B cell (primary cell): ENCODE data around the gene ARHGAP1. TPM values are rescaled to one million over a fixed set of nuclear protein-coding genes. Genes with fewer than 3 reads are reported as not detected.

Source experiments
- ATAC-seq: fragments of 200-7000 bp; cut with Tn5 transposase; one replicate; pipeline ENCODE4 v1.10.0; 2021; ENCODE audit warnings: low read depth, mild to moderate bottlenecking, moderate number of reproducible peaks, moderate library complexity
- CTCF ChIA-PET: fragments of 350-600 bp; sonication (Branson Sonifier 250); formaldehyde crosslinking; loops from one replicate; lab custom pipeline; 2021; ENCODE audit warnings: antibody characterized with exemption, inconsistent platforms; lab: Charles Lee
- POLR2A ChIA-PET: fragments of 350-600 bp; sonication (Branson Sonifier 250); formaldehyde crosslinking; loops from one replicate; lab custom pipeline; 2021; ENCODE audit warnings: antibody characterized with exemption; lab: Charles Lee
- DNase-seq: peaks from one replicate; pipeline ENCODE4 v3.0.0; 2013
- H2AFZ ChIP-seq: 2 replicates; pipeline ENCODE4 v1.6.1; 2012; ENCODE audit warnings: mild to moderate bottlenecking, low read depth, low read length; ENCODE audit not compliant: insufficient read depth, poor library complexity, severe bottlenecking
- H3K27ac ChIP-seq, 2 donors: 1 replicate in 1 of 2; 2 replicates in 1 of 2; pipeline ENCODE4 v1.5.1; 2012 to 2013; ENCODE audit warnings: low read length in 2 of 2, mild to moderate bottlenecking in 2 of 2, moderate library complexity in 1 of 2
- H3K27me3 ChIP-seq, 4 experiments: fragments of 200-600 bp in 1 of 4; sonication (generic) in 1 of 4; replicated peaks in 1 of 4; 1 replicate in 2 of 4; 2 replicates in 2 of 4; pipeline versions ENCODE4 v1.6.1 to v1.7.0; 2013 to 2016; ENCODE audit warnings: low read length in 3 of 4, mild to moderate bottlenecking in 2 of 4, mixed read lengths in 1 of 4, moderate library complexity in 1 of 4; ENCODE audit not compliant: insufficient read depth in 4 of 4, control insufficient read depth in 3 of 4; ENCODE audit errors: control extremely low read depth in 1 of 4
- H3K36me3 ChIP-seq, 2 experiments: replicated peaks in 1 of 2; 1 replicate in 1 of 2; 2 replicates in 1 of 2; pipeline versions ENCODE4 v1.6.1 to v1.7.1; 2013; ENCODE audit warnings: low read length in 1 of 2; ENCODE audit not compliant: insufficient read depth in 2 of 2, control insufficient read depth in 1 of 2; ENCODE audit errors: control extremely low read depth in 1 of 2, extremely low read depth in 1 of 2
- H3K4me1 ChIP-seq, 2 donors: fragments of 200-600 bp in 1 of 2; sonication (generic) in 1 of 2; 1 replicate in 1 of 2; 2 replicates in 1 of 2; pipeline versions ENCODE4 v1.5.1 to v1.6.1; 2013 to 2017; ENCODE audit warnings: low read length in 2 of 2; ENCODE audit not compliant: control insufficient read depth in 2 of 2, insufficient read depth in 2 of 2
- H3K4me2 ChIP-seq: replicated peaks from 2 replicates; pipeline ENCODE3; 2012; ENCODE audit warnings: mild to moderate bottlenecking, low read depth, low read length; ENCODE audit not compliant: poor library complexity, severe bottlenecking
- H3K4me3 ChIP-seq, 5 experiments: fragments of 200-600 bp in 1 of 5; sonication (generic) in 1 of 5; 1 replicate in 3 of 5; 2 replicates in 2 of 5; pipeline versions ENCODE4 v1.5.1 to v1.7.0; 2011 to 2016; ENCODE audit warnings: low read length in 4 of 5, mild to moderate bottlenecking in 4 of 5, low read depth in 2 of 5, control low read depth in 1 of 5, moderate library complexity in 1 of 5; ENCODE audit not compliant: insufficient read depth in 1 of 5; ENCODE audit errors: control extremely low read depth in 1 of 5, extremely low read depth in 1 of 5
- H3K79me2 ChIP-seq: fragments of 200-600 bp; sonication (generic); one replicate; pipeline ENCODE4 v1.6.0; 2016; ENCODE audit warnings: low read length; ENCODE audit not compliant: control insufficient read depth, insufficient read depth
- H3K9ac ChIP-seq: fragments of 200-600 bp; sonication (generic); 2 replicates; pipeline ENCODE4 v1.6.1; 2017; ENCODE audit warnings: mild to moderate bottlenecking, low read length, moderate library complexity
- H3K9me3 ChIP-seq, 3 donors: one replicate each; pipeline versions ENCODE4 v1.6.1 to v1.7.1; 2013; ENCODE audit warnings: low read length in 2 of 3; ENCODE audit not compliant: control insufficient read depth in 2 of 3, insufficient read depth in 1 of 3; ENCODE audit errors: control extremely low read depth in 1 of 3
- H4K20me1 ChIP-seq: 2 replicates; pipeline ENCODE4 v1.6.0; 2012; ENCODE audit warnings: mild to moderate bottlenecking, low read length; ENCODE audit not compliant: insufficient read depth, control insufficient read depth, poor library complexity, severe bottlenecking
- H3K27ac Mint-ChIP-seq: one replicate; pipeline ENCODE4 v1.8.0; 2021; ENCODE audit warnings: mixed read lengths
- H3K27me3 Mint-ChIP-seq: one replicate; pipeline ENCODE4 v1.8.0; 2021; ENCODE audit warnings: mixed read lengths
- H3K4me1 Mint-ChIP-seq: one replicate; pipeline ENCODE4 v1.8.0; 2021; ENCODE audit warnings: mixed read lengths
- H3K4me3 Mint-ChIP-seq: one replicate; pipeline ENCODE4 v1.8.0; 2021; ENCODE audit warnings: mixed read lengths
- H3K9me3 Mint-ChIP-seq: one replicate; pipeline ENCODE4 v1.8.0; 2022; ENCODE audit warnings: mixed read lengths; ENCODE audit not compliant: insufficient read depth
- EZH2 ChIP-seq: IDR thresholded peaks from 2 replicates; pipeline ENCODE4 v1.6.1; 2012; ENCODE audit warnings: borderline replicate concordance, low read depth, mild to moderate bottlenecking, moderate library complexity, low read length; ENCODE audit not compliant: insufficient read depth, poor library complexity, severe bottlenecking
- WGBS: methylation state at CpG from one replicate; pipeline ENCODE4 v1.1.5; 2013; ENCODE audit warnings: missing lambda C conversion rate; ENCODE audit not compliant: insufficient coverage; 5-methylcytosine and 5-hydroxymethylcytosine counted together
- intact Hi-C: fragments of 100-400 bp; cut with micrococcal nuclease; formaldehyde crosslinking; loops from one replicate; pipeline ENCODE4 v1.10.0; 2022
- polyA plus RNA-seq: library from polyadenylated mRNA; depleted of rRNA; stranded (reverse); fragments of >200 nt; gene quantifications from 2 replicates; pipeline ENCODE4 v1.2.3, GENCODE V29; 2012
- total RNA-seq, 2 donors: library from RNA; stranded (reverse); fragments of 120-200 nt in 1 of 2; gene quantifications; 1 replicate in 1 of 2; 2 replicates in 1 of 2; pipeline versions ENCODE4 v1.2.3 to v1.2.4, GENCODE V29; 2013 to 2022
- TF ChIP-seq, protein P1 (sequence below): fragments of 200-600 bp; IDR thresholded peaks from one replicate; pipeline ENCODE4 v1.8.0; 2022; ENCODE audit warnings: antibody characterized with exemption, mild to moderate bottlenecking

Gene ARHGAP1
- total and polyA plus RNA-seq, 2 donors (not counting 1 experiment from before 2014, with no cell fraction given) = 33.9 to 55.0 TPM

DNA sequence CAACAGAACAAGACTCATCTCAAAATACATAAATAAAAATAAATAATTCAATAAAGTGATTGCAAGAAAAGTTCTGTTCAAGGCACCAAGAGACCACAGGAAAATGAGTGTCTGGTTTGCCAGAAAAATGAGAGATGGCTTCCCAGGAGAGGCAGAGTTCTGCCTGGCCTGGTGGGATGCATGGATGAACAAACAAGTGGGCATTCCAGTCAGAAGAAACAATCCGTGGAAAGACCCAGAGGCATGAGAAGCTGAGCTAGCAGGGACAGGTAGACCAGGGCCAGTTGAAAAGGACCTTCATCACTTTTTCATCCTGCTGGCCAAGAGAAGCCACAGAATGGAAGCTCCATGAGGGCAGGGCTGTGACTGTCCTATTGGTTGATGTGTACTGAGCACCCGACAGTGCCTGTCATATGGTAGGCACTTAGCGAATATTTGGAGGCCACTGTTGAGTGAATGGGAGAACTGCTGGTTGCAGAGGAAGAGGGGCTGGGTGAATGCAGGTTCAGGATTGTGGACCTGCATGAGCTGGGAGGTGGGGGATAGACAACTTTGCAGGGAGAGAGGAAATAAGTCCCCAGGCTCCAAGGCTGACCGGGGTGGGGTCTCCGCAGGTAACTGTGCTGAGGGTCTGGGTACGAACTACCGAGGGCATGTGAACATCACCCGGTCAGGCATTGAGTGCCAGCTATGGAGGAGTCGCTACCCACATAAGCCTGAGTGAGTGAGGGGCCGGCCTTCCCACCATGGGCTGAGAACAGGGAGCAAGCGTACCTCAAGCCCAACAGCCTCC is 22.3 kb upstream of the ARHGAP1 start:
- H3K27ac ChIP-seq = no peak overlapping the region
- H3K9ac ChIP-seq = no peak overlapping the region
- no peaks in the 10 kb centered on the region for H3K27me3 ChIP-seq
- no peak for TF ChIP-seq EZH2
- TF ChIP-seq, protein P1, sequence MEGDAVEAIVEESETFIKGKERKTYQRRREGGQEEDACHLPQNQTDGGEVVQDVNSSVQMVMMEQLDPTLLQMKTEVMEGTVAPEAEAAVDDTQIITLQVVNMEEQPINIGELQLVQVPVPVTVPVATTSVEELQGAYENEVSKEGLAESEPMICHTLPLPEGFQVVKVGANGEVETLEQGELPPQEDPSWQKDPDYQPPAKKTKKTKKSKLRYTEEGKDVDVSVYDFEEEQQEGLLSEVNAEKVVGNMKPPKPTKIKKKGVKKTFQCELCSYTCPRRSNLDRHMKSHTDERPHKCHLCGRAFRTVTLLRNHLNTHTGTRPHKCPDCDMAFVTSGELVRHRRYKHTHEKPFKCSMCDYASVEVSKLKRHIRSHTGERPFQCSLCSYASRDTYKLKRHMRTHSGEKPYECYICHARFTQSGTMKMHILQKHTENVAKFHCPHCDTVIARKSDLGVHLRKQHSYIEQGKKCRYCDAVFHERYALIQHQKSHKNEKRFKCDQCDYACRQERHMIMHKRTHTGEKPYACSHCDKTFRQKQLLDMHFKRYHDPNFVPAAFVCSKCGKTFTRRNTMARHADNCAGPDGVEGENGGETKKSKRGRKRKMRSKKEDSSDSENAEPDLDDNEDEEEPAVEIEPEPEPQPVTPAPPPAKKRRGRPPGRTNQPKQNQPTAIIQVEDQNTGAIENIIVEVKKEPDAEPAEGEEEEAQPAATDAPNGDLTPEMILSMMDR = no peak
- no peaks in the 10 kb centered on the region for H3K9me3 ChIP-seq
- DNase-seq (no peak), ATAC-seq (no peak)
- intact Hi-C loops = no loop called here
- H3K4me2 ChIP-seq = no peak overlapping the region
- no peaks in the 10 kb centered on the region for H3K4me1 Mint-ChIP-seq
- H3K36me3 ChIP-seq = no peaks in the 10 kb centered on the region
- 94% methylated on average over 11 of the region's 11 CpGs for WGBS
- no peaks in the 10 kb centered on the region for H3K79me2 ChIP-seq
- H3K4me3 ChIP-seq = no peak overlapping the region
- no peaks in the 10 kb centered on the region for H4K20me1 ChIP-seq
- H3K4me1 ChIP-seq = no peaks in the 10 kb centered on the region
- POLR2A ChIA-PET = no interaction called here
- H2AFZ ChIP-seq = no peak overlapping the region
- CTCF ChIA-PET = no interaction called here
- H3K4me3 Mint-ChIP-seq = no peak overlapping the region
- no peaks in the 10 kb centered on the region for H3K9me3 Mint-ChIP-seq
- no peak overlapping the region for H3K27ac Mint-ChIP-seq
- peaks cover 3% of the 10 kb centered on the region for H3K27me3 Mint-ChIP-seq

DNA sequence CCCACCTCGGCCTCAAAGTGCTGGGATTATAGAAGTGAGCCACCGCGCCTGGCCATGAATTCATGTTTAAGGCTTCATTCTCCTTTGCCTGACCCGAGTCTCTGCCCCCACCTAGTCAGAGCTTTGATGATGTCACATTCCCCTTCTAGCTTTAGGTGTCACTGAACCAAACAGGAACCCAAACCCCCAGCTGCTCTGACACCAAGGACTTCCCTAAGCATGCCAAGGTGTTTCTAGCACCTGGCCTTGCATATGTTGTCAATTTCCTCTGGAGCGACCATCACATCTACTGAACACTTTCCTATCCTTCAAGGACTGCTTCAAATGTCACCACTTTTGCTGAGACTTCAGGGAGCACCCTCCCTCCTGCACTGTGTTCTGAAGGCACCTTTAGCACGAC is 20.9 kb upstream of the ARHGAP1 start:
- CTCF ChIA-PET = no interaction called here
- Mint-ChIP-seq H3K4me1 (no peaks in the 10 kb centered on the region), H3K27ac (no peak overlapping the region), H3K27me3 (peaks cover 3% of the 10 kb centered on the region), H3K9me3 (no peaks in the 10 kb centered on the region), H3K4me3 (no peak overlapping the region)
- Histone ChIP-seq H3K4me2 (no peak overlapping the region), H3K36me3 (no peaks in the 10 kb centered on the region), H3K27ac (no peak overlapping the region), H3K9me3 (no peaks in the 10 kb centered on the region), H3K4me3 (no peak overlapping the region), H3K4me1 (no peaks in the 10 kb centered on the region), H4K20me1 (no peaks in the 10 kb centered on the region), H3K9ac (no peak overlapping the region), H2AFZ (no peak overlapping the region), H3K79me2 (no peaks in the 10 kb centered on the region), H3K27me3 (no peaks in the 10 kb centered on the region)
- DNase-seq = no peak
- no peak for TF ChIP-seq EZH2
- TF ChIP-seq, protein P1 = no peak
- 82% methylated on average over 5 of the region's 6 CpGs for WGBS
- no peak for ATAC-seq
- intact Hi-C loops = no loop called here
- POLR2A ChIA-PET = no interaction called here
